Measurements from ENCODE around the gene SPTLC1. TPM values are rescaled to one million over a fixed set of nuclear protein-coding genes. Genes with fewer than 3 reads are reported as not detected.
"Not testable (repeated sequence)": the region's sequence is repeated elsewhere in the genome, so short reads cannot be mapped to it uniquely, and the experiment has no call there.

The SPTLC1 gene
- total RNA-seq, 1 donor: 44.0 TPM

DNA sequence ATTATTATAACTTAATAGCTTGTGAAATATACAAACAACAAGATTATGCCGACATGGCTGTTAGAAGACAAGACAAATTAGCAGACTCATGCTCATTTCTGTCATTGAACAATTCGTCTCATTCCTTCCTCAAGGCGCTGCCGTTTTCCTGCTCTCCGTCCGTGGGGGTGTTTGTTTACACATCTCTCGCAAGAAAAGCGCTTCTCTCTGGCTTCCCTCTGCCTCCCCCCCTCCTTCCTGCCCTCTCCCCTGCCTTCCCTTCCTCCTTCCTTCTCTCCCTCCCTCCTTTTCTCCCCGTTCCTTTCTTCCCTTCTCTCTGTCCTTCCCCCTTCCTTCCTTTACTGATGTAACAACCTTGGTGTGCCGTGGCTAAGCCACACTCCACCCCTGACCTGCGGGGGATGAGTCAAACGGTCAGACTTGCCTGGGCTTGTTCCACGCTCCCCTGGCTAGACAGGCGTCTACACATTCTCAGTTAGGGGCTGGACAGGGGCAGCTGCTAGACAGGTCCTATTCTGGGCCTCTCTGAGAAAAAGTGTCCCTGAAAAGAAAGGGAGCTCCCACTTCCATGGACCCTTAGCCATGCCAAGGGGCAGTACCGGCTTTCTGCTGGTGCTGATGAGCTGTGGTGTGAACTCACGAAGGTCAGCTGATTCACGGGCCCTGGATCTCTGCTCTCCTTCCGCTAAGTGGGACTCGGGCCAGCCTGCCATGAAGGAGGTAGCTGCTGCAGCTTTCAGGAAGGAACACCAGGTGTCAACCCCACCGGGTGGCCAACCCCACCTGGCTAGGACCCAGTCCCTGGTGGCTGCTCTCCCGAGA is 32.0 kb upstream of the SPTLC1 start:
- Histone ChIP-seq H3K27me3 (ENCODE audit: insufficient read depth, low read length) (no peaks in the 10 kb centered on the region), H3K4me1 (ENCODE audit: insufficient read depth, low read length) (peaks cover 15% of the 10 kb centered on the region), H3K9me3 (ENCODE audit: low read depth, low read length) (no peaks in the 10 kb centered on the region), H3K4me3 (ENCODE audit: low read length) (no peak overlapping the region)

DNA sequence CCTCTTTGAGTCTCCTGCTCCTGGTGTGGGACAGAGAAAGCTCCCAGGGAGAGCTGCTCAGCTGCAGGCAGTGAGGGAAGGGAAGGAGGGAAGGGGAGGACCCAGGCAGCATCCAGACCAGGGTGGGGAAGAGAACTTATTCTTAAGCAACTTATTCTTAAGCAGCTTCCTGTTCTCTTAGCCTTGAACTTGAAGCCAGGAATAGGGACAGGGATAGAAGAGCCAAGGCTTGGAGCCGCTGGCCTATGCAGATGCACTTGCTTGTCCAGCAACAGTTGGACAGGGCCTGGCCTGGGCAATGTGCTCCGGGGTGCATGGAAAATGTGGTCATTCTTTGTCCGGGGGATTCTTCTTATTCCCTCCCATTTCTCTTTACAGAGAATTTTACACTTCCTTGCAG is 31.4 kb upstream of the SPTLC1 start:
- H3K9me3 ChIP-seq (ENCODE audit: low read depth, low read length): no peaks in the 10 kb centered on the region
- peaks cover 2% of the 10 kb centered on the region for H3K27me3 ChIP-seq (ENCODE audit: insufficient read depth, low read length)
- H3K4me1 ChIP-seq (ENCODE audit: insufficient read depth, low read length): peaks cover 15% of the 10 kb centered on the region
- no peak overlapping the region for H3K4me3 ChIP-seq (ENCODE audit: low read length)

DNA sequence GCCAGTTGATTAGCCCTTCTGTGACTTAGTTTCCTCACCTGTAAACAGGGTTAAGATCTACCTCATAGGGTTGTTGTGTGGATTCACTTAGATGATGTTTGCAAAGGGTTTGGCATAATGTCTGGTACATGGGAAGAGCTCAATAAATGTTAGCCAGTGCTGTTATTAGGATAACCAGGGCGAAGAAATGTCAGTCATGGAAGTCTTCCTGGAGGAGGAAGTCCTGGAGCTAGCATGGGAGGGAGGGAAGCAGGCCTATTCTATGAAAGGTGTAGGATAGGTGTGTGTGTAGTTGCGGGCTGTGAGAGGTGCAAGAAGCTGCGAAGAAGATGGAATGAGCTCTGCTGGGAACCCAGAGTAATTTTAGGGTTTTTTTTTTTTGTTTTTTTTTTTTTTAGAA is 30.6 kb upstream of the SPTLC1 start:
- not testable (repeated sequence) for H3K4me3 ChIP-seq (ENCODE audit: low read length)
- H3K4me1 ChIP-seq (ENCODE audit: insufficient read depth, low read length): peaks cover 23% of the 10 kb centered on the region

DNA sequence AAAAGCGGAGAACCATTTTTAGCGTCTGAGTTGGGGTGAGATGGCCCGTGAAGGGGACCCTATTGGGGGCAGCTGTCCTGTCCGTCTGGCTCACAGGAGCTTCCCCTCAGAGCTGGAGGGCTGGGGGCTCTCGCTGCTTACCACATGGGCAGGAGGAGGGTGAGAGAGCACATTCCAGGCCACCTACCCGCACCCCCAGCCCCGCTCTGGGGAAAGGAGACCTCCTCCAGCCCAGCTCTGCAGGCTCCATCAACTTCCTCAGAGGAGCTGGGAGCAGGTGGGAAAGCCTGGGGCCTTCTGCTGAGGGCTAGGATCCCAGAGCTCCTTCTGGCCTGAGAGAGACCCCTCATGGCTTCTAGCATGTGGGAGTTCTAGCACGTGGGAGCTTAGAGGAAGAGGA is 27.1 kb upstream of the SPTLC1 start:
- H3K4me1 ChIP-seq (ENCODE audit: insufficient read depth, low read length): peaks cover 26% of the 10 kb centered on the region
- no peak overlapping the region for H3K4me3 ChIP-seq (ENCODE audit: low read length)
- H3K9me3 ChIP-seq (ENCODE audit: low read depth, low read length): no peaks in the 10 kb centered on the region
- H3K27me3 ChIP-seq (ENCODE audit: insufficient read depth, low read length): peaks cover 12% of the 10 kb centered on the region

More for the DNA sequence above, 30.6 kb upstream of the SPTLC1 start:
- not testable (repeated sequence) for H3K9me3 ChIP-seq (ENCODE audit: low read depth, low read length); H3K27me3 ChIP-seq (ENCODE audit: insufficient read depth, low read length)

DNA sequence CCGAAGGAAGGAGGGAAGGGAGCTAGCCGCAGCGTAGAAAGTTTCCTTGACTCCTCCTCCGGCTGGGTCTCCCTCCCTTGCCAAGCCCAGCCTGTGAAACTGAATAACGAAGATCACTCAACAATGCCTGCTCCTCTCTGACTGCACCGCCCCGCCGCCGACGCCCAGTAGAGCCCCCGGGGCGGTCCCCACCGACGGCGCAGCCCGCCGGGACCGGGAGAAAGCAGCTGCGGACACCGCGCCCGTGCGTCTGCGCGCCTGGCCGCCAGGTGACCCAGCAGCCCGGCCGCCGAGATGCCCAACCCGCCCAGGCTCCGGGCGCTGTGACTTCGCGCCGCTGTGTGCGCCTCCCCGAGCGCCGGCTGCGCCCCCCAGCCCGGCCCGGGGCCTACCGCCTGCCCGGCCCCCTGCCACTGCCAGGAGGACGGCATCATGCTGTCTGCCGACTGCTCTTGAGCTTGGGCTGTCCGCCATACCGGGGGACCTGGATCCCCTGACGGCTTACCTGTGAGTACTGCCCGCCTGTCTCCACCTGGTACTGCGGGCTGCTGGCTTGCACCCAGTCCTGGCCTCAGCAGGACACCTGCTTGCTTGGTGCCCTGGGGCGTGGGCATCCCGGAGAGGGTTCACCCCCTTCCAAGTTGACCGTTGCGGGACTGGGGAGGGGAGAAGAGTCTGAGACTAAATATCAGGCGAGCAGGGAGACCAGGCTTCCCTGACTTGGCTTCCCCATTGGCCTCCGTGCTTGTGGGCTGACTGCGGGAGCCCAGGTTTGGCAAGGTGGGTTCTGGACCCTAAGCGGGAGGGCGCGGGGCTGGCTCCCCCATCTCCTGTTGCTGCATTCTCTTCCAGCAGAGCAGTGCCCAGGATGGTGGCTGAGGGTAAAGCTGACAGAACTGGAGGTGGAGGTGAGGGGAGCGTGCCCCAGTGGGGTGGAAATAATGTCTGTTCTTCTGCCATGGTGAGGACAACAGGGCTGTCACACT is 26.2 kb upstream of the SPTLC1 start:
- Histone ChIP-seq H3K4me3 (ENCODE audit: low read length) (no peak overlapping the region), H3K9me3 (ENCODE audit: low read depth, low read length) (no peaks in the 10 kb centered on the region), H3K4me1 (ENCODE audit: insufficient read depth, low read length) (peaks cover 17% of the 10 kb centered on the region), H3K27me3 (ENCODE audit: insufficient read depth, low read length) (peaks cover 12% of the 10 kb centered on the region)

DNA sequence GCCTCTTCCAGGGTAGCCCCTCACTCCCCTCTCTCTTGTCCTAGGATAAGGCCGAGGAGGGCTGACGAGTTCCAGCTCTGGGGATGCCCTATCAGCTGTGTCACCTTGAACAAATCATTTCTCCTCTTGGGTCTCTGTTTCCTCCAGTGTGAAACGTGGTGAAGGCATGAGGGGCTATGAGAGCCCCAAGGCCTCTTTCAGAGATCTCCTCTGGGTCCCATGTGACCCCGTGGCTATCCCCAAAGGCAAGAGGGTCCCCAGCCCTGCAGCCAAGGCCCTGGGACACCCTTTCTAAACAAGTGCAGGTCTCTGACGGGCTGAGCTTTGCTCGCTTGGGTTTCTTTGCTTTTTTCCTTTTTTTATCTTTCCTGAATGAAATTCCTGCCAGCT is 25.5 kb upstream of the SPTLC1 start:
- Histone ChIP-seq H3K27me3 (ENCODE audit: insufficient read depth, low read length) (peaks cover 12% of the 10 kb centered on the region), H3K4me1 (ENCODE audit: insufficient read depth, low read length) (peaks cover 15% of the 10 kb centered on the region), H3K4me3 (ENCODE audit: low read length) (no peak overlapping the region), H3K9me3 (ENCODE audit: low read depth, low read length) (no peaks in the 10 kb centered on the region)

DNA sequence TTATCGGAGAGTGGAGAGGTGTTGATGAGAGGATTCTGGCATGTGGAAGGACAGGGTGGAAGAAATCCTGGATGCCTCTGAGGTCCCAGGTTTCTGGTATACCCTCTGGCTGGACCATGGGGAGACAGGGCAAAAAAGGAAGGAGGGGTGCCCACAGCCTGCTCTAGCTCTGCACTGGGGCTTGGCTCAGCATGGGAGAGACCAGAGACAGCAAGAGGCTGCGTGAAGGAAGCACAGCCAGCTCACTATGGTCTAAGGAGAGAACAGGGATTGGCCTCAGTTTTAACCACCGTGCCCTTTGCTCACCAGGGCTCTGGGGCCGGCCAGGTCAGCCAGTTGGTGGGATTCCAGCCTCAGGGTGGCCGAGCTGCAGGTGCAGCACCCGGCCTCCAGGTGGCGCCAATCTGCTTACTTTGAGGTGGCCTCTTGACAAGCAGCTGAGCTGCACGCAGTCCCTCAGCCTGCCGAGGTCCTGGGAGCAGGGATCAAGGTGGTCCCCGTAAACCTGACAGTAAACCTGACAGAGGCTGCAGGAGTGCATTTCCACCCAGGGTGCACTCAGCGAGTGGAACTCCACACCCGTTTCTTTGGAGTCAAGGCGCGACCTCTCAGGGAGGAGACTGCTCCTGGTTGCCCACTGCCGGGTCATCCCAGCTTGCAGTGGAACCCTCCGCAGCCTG is 25.0 kb upstream of the SPTLC1 start:
- Histone ChIP-seq H3K4me3 (ENCODE audit: low read length) (no peak overlapping the region), H3K27me3 (ENCODE audit: insufficient read depth, low read length) (peaks cover 12% of the 10 kb centered on the region), H3K9me3 (ENCODE audit: low read depth, low read length) (no peaks in the 10 kb centered on the region), H3K4me1 (ENCODE audit: insufficient read depth, low read length) (peaks cover 15% of the 10 kb centered on the region)

DNA sequence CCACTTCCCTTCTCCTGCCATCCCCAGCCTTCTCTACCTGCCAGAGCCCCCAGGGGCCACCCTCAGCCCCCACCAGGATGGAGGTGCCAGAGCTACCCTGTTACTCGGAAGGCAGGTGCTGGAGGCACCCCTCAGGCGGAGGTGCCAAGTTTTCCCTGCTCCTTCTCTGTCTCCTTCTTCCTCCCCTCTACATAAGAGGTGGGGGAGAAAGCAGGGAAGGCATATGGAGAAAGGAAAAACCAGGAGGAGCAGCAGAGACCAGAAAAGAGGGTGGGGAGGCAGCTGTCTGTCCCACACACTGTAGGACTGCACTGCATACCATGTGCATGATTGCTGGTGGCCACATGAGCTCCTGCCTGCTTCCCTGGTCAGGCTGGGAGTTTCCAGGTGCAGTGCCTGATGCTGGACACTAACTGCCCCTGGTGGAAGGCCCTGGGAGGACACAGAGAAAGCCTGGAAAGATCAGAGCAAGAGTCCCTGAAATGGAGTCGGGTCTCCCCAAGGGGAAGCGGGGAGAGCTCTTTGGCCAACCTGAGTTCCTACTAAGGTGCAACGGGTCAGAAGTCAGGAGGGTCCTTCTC is 23.8 kb upstream of the SPTLC1 start:
- Histone ChIP-seq H3K27me3 (ENCODE audit: insufficient read depth, low read length) (peaks cover 12% of the 10 kb centered on the region), H3K4me1 (ENCODE audit: insufficient read depth, low read length) (peaks cover 15% of the 10 kb centered on the region)
- H3K4me3 ChIP-seq (ENCODE audit: low read length); H3K9me3 ChIP-seq (ENCODE audit: low read depth, low read length): not testable (repeated sequence)

DNA sequence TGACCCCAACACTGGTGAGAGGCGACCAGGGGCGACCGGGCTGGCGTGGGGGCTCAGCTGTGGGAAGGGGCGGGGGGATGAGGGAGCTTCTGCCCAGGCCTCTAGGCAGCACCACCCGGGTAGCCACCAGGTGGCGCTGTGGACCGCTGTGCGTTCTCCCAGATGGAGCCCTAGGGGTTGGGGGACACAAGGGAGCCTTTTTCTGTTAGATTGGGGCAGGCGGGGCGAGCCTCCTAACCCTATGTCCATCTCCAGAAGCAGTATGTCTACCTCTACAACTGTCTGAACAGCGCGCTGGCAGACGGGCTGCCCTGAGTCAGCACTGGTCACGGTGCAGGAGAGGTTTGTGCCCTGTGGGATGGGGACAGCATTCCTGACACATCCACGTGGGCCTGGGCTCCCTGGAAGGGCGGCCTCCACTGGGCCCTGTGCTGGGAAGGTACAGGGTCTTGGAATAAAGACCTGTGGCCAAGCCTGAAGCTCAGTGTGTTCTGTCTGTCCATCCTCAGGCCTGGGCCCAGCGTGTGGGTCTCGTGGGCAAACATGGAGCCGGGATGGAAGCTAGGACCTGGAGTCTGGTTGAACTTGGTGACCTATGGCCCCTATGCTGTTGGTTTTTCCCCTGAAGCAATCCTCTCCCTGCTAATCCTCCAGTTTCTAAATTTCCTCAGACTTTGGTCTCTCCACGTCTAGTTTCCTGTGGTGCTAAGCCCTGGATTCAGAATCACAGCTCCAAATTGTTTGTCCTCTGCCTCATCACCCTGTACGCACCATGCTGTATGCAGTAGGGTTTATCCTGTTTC is 23.1 kb upstream of the SPTLC1 start:
- peaks cover 12% of the 10 kb centered on the region for H3K27me3 ChIP-seq (ENCODE audit: insufficient read depth, low read length)
- H3K4me1 ChIP-seq (ENCODE audit: insufficient read depth, low read length): peaks cover 21% of the 10 kb centered on the region
- no peak overlapping the region for H3K4me3 ChIP-seq (ENCODE audit: low read length)
- H3K9me3 ChIP-seq (ENCODE audit: low read depth, low read length): no peaks in the 10 kb centered on the region

DNA sequence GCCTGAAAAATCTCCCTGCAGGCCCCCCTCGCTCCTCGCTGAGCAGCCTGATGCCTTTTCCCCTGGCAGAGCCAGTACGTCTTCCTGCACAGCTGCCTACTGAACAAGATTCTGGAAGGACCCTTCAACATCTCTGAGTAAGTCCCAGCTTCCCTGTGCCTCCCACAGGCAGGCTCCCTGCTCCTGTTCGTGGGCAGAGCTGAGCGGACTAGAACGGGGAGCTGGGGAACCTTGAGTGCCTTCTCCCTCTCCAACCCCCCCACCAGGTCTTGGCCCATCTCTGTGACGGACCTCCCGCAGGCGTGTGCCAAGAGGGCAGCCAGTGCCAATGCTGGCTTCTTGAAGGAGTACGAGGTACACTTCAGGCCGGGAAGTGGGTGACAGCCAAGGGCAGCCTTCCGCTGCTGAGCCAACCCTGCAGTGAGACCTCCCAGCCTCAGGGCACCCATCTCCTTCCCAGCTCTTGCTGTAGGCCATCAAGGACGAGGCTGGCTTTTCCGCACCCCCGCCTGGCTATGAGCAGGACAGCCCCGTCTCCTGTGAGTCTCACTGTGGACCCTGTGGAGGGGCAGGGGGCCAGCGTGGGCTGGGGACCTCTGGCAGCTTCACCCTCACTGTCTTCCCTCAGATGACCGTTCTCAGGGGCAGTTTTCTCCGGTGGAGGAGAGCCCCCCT is 21.1 kb upstream of the SPTLC1 start:
- Histone ChIP-seq H3K4me3 (ENCODE audit: low read length) (no peak overlapping the region), H3K27me3 (ENCODE audit: insufficient read depth, low read length) (peaks cover 8% of the 10 kb centered on the region), H3K9me3 (ENCODE audit: low read depth, low read length) (no peaks in the 10 kb centered on the region), H3K4me1 (ENCODE audit: insufficient read depth, low read length) (peaks cover 18% of the 10 kb centered on the region)

DNA sequence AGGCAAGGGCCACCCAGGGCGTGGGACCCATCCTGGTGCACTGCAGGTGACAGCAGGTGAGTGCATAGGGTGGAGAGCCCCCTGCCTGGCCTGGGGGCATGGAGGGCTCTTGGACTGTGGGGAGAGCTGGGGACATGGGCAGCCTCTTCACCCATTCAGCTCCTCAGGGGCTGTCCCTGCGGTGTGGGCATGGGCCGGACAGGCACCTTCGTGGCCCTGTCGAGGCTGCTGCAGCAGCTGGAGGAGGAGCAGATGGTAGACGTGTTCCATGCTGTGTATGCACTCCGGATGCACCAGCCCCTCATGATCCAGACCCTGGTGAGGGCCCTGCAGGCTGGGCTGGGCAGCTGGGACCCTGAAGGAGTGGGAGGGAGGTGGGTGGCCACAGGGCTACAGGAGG is 20.4 kb upstream of the SPTLC1 start:
- H3K4me1 ChIP-seq (ENCODE audit: insufficient read depth, low read length): peaks cover 11% of the 10 kb centered on the region
- H3K9me3 ChIP-seq (ENCODE audit: low read depth, low read length): no peaks in the 10 kb centered on the region
- H3K27me3 ChIP-seq (ENCODE audit: insufficient read depth, low read length): peaks cover 3% of the 10 kb centered on the region
- H3K4me3 ChIP-seq (ENCODE audit: low read length): no peak overlapping the region

DNA sequence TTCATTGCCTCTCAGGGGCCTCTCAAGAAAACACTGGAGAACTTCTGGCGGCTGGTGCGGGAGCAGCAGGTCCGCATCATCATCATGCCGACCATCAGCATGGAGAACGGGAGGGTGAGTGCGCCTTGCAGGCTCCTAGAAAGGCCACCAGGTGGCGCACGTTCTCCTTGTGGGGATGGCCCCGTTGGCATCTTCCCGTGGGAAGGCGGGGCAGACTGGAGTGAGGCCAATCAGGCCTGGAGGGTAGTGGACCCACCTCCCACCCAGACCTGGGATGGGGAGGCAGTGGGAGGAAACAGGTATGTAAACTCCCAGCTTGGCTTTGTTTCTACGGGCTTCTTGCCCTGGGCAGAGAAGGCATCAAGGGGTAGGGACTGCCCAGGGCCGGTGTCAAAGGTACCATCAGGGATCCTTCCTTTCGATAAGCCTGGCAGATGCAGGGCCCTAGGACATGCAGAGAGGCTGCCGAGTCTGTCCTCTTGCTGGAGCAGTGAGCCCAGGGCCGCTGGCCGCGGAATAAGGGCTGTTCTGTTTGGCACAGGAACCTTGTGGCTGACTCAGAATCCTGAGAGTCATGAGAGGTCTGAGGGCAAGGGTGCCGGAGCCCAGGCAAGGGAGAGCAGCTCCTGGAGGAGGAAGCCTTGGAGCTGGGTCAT is 18.9 kb upstream of the SPTLC1 start:
- no peaks in the 10 kb centered on the region for H3K27me3 ChIP-seq (ENCODE audit: insufficient read depth, low read length)
- peaks cover 5% of the 10 kb centered on the region for H3K4me1 ChIP-seq (ENCODE audit: insufficient read depth, low read length)
- no peak overlapping the region for H3K4me3 ChIP-seq (ENCODE audit: low read length)
- no peaks in the 10 kb centered on the region for H3K9me3 ChIP-seq (ENCODE audit: low read depth, low read length)

DNA sequence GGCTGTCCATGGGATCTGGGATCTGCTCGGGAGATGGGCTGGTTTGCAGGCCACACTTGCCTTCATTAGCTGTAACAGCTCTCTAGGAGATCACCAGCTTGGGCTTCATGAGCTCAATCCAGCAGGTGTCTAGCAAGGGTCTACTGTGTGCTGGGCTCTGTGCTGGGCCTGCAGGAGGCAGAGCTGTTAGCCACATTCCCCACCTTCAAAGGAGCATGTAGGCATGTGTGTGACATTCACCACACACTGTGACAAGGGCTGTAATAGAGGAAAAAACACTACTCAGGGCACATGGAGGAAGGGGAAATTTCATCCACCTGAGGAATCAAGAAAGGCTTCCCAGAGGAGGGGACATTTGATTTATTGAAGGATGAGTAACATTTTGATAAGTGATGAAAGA is 17.7 kb upstream of the SPTLC1 start:
- H3K4me1 ChIP-seq (ENCODE audit: insufficient read depth, low read length); H3K4me3 ChIP-seq (ENCODE audit: low read length); H3K9me3 ChIP-seq (ENCODE audit: low read depth, low read length); H3K27me3 ChIP-seq (ENCODE audit: insufficient read depth, low read length): not testable (repeated sequence)
